Amniotic stem cell (primary cell): Measurements from ENCODE around the gene SUPT6H.

Source experiments
- DNase-seq: peaks from one replicate; lab custom pipeline; 2025; lab: John Stamatoyannopoulos, UW

SUPT6H gene

GRCh38 chr17:28702026-28702751 lies 40.2 kb downstream of the SUPT6H start:
- no peak for DNase-seq

DNA sequence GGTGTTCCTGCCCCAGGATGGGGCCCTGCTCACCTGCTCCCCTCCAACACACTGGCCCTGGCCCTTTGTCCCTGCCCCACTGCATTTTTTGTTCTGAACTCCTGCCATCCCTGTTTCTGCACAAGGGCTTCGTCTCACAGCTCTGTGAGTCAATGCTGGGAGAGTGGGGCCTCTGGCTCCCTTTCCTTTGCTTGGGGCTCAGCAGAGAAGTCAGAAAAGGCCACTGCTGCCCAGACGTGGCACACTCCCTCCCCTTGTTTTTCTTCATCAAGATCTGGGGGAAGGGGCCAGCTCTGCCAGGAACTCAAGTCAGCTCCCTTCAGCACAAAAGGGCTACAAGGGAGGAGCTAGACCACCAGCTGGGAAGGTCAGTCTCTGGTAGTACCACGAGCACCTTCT lies 40.7 kb downstream of the SUPT6H start:
- no peak for DNase-seq

DNA sequence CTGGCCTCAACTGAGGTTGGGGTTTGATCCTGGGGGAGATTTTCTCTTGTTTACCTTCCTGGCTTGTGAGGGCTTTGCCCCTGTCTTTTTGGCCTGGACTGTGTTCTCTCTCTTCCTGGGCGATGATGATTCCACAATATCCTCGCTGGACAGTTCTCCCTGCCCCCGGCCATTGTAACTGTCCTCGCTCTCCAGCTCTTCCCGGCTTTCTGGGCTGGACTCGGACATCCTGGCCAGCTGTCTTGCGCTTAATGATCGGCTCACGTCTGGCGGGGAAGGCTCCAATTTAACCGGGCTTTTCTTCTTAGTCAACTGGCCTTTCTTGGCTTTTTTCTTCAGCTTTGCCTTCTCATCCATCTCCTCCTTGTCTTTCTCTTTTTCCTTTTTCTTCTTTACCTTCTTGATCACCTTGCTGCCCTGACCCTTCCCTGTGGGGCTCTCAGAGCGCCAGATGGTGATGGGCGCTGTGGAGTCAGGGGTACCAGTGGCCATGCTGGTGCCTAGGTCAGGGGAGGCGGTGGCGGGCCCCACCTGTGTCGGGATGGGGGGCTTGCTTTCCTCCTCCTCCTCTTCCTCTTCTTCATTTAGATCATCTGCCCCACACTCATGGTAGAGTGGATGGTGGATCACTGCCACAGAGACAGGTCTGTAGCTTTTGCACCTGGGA lies 41.7 kb downstream of the SUPT6H start:
- no peak for DNase-seq

GRCh38 chr17:28704219-28704858 lies 42.3 kb downstream of the SUPT6H start:
- no peak for DNase-seq

GRCh38 chr17:28705074-28705659 lies 43.2 kb downstream of the SUPT6H start:
- DNase-seq: no peak

GRCh38 chr17:28705728-28706334 lies 43.8 kb downstream of the SUPT6H start:
- no peak for DNase-seq

DNA sequence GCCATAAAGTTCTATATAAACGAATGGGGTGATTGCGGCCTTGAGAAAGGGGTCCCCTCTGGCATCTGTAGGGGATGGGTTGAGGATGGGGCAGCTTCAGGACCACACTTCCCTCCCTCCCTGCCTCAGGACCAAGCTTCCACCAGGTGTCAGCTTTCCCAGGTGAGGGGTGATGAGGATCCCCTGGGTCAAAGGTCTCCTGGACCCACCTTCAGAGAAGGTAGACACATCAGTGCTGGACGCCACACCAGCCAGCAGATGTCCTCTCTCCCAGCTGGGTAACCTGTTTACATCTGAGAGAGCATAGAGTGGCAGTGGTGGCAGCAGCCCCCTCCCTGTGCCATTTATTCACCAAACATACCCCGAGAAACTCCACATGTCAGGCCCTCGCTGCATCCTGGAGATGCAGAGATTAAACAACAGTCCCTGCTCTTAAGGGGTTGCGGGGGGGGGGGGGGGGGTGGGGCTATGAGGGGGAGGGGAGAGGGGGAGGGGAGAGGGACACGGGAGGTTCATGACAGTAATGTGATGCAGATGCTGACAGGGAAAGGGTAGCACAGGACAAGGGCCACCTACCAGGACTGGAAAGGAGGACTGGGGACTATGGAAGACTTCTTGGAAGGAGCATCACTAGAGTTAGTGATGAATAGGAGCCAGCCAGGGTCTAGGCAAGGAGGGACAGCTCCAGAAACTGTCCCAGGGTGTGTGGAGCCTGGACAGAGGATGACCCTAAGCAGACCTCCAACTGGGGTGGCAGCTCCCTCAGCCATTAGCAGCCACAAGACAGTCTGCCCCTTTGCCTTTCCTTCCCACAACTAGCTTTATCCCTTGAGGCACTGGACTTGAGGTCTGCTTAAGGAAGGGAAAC lies 44.7 kb downstream of the SUPT6H start:
- DNase-seq: no peak

DNA sequence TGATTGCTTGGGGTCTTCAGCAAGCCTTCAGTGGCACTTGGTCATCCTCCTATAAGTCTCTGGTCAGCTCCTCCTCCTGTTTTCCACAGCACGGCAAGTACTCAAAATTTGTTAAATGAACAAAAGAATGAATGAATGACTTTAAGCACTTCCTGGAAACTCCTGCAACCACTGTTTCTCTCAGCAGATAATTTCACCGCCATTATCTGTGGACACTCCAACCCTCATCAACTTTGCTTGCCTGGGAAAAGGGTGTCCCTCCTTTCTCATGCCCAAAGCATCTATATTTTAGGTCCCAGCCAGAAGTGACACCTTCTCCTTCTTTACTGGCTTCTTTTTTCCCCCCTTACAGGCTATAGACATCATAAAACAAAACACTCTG lies 45.3 kb downstream of the SUPT6H start:
- no peak for DNase-seq

DNA sequence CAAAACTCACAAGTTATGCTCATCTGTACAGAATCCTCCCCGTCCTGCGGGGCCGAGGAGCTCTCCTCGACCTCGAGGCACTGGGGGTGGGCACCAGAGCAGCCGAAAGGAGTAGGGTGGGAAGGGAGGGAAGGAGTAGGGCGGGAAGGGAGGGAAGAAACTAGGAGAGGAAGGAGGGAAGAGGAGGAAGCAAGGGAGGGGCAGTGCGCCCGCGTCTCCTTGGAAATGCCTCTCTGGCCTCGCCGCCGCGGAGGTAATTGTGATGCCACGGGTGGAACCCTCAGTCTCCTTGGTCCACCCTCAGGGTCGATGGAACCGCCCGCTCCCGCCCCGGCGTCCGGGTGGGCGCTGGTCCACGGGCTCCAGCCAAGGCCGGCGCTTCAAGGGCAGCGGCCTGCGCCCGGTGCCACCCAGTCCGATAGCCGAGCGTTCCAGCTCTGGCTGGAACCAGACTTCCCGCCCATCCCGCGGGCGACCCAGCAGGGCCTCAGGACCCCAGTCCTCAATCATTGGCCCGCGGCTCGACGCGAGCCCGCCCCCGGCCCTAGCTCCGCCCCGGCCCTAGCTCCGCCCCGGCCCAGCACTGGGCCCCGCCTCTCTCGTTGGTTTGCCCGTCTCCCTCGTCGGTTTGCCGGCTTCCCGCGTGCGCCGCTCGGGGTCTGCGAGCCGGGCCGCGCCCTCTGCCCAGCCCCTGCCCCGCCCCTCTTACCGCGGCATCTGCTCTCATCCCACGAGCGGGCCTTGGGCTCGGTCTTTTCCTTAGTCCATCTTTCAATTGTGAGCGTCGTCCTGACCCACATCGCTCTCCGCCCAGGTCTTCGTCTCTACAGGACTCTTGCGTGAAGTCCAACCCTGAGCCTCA lies 49.1 kb downstream of the SUPT6H start:
- peak; percentile 70 for DNase-seq

GRCh38 chr17:28711723-28712031 lies 49.7 kb downstream of the SUPT6H start, which contains the start of gene PROCA1:
Gene PROCA1, minus strand, starts transcription at chr17:28711888. Its CDS starts 228 bp downstream, at chr17:28711660.
- no peak for DNase-seq

- DNase-seq: no peak
Observed at GRCh38 chr17:28712032-28712704, 50.2 kb downstream of the SUPT6H start.

- no peak for DNase-seq
Observed at GRCh38 chr17:28712705-28713415, 50.9 kb downstream of the SUPT6H start.

DNA sequence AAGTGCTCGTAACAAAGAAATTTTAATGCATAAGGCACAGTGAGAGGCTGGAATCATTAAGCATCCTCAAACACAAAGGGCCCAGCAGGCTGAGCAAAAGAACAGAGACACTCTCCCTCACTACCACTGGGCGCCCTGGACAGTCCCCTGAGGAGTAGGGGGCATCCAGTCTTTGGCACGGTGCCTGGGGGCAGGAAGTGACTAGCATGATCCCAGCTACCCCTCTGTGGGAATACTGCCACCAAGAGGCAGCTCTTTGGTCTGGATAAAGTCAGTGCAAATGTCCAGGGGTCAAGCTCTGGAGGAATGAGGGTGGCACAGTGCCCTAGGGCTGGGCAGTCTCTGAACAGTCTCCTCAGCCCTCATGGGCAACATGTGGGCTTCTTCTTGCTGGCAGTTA lies 52.3 kb downstream of the SUPT6H start:
- no peak for DNase-seq

GRCh38 chr17:28715217-28715616 lies 53.2 kb downstream of the SUPT6H start:
- no peak for DNase-seq

DNA sequence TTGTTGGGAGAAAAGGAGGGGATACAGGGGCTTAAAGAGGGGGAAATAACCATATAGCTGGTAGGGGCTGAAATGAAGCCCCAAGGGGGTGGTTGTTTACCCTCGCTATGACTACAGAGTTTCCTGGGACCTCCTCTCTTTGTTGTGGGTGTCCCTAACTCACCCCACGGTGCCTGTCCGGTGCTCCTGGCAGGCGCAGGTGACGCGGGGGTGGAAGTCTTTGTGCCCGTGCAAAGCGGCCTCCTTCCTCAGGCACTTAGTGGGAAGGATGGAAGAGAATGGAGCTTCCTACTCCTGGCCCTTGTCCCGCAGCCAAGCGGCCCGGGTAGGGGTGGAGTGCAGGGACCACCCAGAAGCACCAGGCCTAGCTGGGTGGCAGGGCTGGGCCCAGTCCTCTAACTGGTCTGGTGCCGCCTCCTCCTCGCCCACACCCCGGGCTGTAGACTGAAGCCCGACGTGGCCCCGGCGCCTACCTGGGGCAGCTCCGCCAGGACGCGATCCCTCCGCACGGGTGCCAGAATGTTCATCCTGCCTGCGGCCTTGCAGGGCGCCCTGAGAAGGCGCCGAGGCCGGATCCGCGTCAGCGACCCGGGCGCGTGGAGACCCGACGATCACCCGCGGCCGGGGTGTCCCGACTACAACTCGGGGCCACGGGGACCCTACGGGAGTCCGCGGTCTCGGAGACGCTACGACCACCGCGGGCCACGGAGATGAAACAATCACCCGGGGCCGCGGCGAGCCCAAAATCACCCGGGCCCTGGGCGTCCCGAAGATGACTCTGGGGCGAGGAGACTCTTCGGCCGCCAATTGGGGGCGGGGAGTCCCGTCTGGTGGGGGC lies 55.0 kb downstream of the SUPT6H start:
- no peak for DNase-seq

DNA sequence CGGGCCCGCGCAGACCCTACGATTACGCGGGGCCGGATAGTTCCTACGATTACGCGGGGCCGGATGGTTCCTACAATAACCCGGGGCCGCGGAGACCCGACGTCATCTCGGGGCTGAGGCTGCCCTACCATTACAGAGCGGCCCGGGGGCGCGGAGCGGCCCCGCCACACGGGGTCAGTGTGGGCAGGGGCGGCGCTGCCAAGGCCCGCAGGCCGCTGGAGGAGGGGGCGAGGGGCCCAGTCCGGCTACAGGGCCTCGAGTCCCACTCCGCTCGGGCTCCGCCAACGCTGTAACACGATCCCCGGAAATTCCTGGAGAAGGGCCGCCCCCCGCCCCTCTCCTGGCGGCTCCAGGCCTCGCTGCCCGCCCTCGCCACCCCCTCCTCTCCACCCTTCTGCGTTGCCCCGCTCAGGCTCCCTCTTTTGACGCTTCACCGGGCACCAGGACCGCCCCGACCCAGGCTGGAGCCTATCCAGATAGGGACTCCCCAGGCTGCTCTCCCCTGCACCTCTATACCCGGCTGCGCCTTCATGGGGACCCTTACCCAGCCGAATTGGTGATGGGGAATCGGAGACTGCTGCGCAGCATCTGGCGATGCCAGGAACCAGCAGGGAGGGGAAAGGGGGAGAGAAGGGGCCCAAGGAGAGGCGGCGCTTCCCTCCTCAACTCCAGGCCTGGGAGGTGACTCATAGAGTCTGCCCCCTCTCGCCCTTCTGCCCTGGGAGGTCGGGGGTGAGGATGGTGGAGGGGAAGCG lies 55.8 kb downstream of the SUPT6H start, which contains the start of gene RAB34:
TSS of gene RAB34 (minus strand) at position 291 of the 755 bp plus-strand sequence. CDS start 602 bp downstream, outside the sequence.
- peak; percentile 93 for DNase-seq

GRCh38 chr17:28718333-28719020 lies 56.5 kb downstream of the SUPT6H start:
- DNase-seq: no peak
